Measurements from ENCODE around the gene MSI2.

The MSI2 gene

DNA sequence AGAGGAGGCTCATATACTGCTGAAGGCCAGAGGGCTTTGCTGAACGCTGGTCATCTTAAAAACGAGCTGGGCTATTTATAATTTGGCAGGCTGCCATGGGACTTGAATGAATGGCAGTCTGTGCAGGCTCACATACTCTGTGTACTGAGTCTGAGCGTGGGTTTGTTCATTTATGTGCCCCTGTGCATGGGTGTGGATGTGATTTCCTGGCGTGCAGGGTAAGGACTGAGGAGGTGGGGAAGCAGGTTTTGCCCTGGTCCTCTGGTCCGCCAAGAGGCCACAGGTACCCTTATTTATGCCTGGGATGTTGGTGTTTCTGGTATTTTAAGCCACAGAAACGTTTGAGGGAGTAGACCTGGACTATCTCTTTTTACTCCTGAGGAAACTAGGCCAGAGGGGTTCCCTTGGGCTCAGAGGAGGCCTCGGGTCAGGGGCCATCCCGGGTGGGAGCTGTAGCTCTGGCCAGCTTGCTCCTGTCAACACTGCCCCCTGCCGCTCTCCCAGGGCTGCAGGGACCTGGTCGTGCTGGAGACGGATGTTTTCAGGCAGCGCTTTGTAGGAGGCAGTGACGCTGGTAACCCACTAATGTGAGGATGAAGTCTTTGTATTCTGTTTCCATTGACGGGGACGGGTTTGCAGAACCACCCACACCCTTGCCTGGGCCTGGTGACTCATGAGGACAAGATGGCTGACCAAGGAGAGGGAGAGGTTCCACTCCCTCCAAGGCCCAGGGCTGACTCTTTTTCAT, 184.4 kb downstream of the MSI2 start:
- DNase-seq (ENCODE audit: low read depth) = peak; percentile 86

GRCh38 chr17:57441270-57441600, 184.9 kb downstream of the MSI2 start:
- DNase-seq (ENCODE audit: low read depth) = no peak

- no peak for DNase-seq (ENCODE audit: low read depth)
These were observed 186.1 kb downstream of the MSI2 start for GRCh38 chr17:57442401-57442823.

- DNase-seq (ENCODE audit: low read depth) = peak; percentile 33
These were observed 186.7 kb downstream of the MSI2 start for GRCh38 chr17:57442914-57443571.

- no peak for DNase-seq (ENCODE audit: low read depth)
These were observed 187.5 kb downstream of the MSI2 start for GRCh38 chr17:57443781-57444180.

GRCh38 chr17:57444682-57445450, 188.5 kb downstream of the MSI2 start:
- peak; percentile 86 for DNase-seq (ENCODE audit: low read depth)

DNA sequence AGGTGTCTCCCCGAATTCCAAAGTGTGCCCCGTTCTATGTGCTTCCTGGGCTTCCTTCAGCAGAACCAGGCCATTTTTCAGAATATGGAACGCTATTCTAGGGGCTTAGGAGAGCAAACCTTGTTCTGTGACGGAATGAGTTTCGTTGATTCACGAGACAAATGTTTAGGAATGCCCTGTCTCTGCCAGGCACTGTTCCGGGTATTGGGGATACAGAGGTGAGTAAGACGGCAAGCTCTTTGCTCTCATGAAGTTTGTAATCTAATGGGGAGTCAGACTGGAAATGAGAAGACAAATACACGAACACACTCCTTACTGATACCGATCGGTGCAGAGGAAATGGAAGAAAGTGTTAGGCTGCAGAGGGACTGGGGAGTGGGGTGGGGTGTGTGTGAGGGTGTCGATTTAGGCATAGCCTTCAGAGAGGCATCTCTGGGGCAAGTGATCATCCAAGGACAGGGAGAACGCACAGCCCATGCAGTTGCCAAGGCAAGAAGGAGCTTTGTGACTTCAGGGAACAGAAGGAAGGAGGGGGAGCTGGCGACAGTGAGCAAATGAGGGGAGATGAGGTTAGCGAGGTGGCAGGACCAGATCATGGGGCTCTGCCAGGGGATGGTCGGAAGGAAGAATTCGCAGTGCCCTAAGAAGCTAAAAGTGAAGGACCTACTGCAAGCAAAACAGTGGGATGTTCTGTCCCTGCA, 189.6 kb downstream of the MSI2 start:
- no peak for DNase-seq (ENCODE audit: low read depth)

DNA sequence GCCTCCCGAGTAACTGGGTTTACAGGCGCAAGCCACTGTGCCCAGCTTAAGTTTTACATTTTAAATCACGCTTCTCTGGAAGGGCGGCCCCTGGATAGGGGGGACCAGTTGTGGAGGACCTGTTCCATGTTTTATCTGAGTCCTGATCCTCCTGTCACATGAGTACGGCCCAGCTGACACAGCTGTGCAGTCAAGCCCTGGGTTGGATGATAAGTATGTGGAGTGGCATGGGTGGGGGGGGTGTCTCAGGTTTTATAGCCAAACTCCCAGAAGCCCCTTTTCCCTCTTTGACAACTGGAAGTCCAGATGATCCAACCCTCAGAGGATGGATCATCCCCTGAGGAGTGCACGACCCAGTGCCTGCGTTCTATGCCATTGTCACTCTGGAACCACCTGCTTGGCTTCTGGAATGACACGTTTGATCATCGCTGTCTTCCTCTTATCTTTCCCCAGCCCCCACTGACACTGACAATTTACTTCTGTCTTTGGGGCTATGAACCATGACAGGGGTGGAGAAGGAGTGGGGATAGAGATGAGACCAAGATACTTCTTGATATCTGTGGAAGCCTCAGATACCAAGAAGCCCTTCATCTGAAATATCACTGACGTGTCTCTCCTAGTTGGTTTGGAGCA, 191.2 kb downstream of the MSI2 start:
- DNase-seq (ENCODE audit: low read depth) = no peak

DNA sequence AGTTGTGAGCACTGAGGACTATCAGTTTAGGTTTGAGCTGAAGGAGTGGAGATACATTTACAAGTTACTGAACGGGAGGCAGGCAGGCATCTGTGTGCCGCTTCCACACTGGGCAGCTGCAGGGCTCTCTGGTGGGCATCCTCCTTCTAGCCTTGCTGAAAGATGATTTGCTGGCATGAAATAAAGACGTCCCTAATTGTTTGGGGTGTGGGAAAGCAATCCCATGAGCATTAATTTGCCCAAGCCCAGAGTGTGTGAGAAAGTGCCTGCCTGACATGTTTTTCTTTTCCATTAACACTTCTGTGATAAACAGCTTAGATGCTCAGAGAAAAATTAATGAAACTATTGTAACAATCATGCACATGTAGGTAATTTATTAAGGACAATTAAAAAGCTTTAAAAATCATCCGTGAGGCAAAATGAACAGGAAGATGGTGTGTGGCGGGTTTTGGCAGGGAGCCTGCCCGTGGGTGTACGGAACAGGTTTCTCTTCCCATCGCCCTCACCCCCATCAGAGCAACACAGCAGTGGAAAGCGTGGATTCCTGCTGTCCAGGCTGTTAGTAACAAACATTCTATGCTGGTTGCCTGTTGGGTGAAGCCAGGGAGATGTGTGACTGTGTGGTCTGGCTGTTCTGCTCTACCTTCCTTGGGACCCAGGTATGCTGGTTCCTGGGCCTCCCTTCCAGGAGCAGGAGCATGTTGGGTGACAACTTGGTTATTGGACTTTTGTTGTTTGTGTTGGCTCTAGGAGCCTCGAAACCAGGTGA, 191.9 kb downstream of the MSI2 start:
- no peak for DNase-seq (ENCODE audit: low read depth)

DNA sequence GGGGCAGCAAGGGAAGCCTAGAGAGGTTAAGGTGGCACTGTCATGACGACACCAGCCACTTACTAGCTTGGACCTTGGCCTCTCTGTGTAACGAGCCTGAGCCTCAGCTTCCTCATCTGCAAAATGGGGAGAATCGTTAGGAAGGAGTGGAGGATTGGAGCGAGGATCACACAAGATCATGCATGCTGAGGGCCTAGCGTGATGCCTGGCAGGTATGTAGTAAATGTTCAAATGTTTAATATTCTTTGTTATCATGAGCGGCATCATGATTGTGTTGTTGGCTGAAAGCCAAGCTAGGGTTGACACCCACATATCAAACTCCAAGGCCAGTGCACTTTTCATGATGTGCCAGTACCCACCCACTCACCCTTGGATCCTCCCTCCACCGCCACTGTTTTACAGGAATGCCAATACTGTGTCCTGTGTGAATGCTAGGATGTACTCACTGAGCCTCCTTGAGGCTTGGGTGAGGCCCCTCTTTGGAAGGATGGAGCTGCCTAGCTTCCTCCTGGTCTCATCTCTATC, 192.5 kb downstream of the MSI2 start:
- DNase-seq (ENCODE audit: low read depth) = no peak

DNA sequence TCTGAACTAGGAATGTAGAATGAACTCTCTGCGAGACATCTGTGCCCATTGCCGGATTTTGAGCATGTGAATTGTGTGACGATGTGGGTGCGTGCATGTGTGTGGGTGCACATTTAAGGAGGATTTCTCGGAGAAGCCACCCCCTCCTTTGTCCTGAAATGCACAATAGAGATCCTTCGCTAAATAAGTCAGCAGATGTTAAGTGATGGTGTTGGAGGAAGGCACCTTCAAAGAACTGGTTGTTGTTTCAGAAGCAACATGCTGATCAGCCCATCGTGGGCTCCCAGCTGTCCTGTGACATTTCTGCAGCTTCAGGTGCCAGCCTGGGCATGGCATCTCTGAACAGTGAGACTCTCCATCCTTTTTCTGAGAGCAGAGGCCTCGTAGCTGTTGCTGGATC, 194.9 kb downstream of the MSI2 start:
- DNase-seq (ENCODE audit: low read depth) = no peak

- DNase-seq (ENCODE audit: low read depth) = no peak
These were observed 195.3 kb downstream of the MSI2 start for GRCh38 chr17:57451643-57452042.

- no peak for DNase-seq (ENCODE audit: low read depth)
These were observed 197.6 kb downstream of the MSI2 start for GRCh38 chr17:57453841-57454425.

DNA sequence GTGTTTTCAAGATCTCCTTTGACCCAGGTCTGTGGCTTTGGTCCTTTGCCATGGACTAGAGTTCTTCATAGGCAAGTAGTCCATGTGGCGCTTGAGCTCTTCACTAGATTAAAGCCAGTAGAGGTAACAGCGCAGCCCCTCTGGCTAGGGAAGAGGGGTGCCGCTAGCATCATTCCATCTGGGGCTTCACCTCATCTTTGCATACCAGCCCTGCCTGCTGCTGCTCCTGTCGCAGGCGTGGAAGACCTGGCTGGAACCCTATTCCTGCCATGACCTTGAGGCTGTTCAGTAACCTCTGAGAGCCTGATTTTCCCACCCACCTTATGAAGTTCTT, 198.4 kb downstream of the MSI2 start:
- DNase-seq (ENCODE audit: low read depth) = no peak

DNA sequence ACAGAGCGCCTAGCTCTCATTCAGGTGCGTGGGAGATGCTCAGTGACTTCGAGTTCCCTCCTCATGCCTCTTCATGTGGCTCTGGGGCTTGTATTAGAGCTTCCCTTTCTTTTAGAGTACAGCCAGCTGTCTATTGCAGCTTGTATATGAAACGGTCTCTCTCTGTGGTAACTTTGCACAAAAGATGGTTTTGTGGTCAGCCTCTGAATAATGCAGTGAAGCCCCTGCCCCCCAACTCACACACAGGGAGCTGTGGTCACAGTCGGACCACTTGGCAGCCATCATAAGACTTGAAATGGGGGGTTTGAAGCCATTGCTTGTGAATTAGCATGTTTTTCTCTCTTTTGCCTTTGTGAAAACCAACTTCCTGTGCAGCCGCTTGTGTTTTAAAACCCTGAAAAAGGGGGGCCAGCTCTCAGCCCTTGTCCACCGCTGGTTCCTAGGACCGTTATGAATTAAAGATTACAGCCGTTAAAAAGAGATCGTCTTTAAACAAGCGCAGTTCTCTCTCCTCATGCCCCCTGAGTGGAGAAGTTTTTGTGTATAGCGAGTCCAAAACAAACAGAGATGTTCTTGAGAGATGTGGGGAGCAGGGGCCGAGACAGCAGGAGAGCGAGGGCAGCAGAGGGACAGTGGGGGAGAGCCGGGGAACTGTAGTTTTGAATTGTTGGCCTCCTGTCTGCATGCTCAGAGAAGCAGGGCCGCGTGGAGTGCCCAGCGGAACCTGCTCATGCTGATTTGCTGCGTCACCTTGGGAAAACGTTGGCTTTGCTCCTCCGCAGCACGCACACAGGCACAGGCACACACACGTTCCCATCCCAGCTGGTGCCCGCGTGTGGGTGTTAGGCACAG, 199.0 kb downstream of the MSI2 start:
- peak; percentile 45 for DNase-seq (ENCODE audit: low read depth)

DNA sequence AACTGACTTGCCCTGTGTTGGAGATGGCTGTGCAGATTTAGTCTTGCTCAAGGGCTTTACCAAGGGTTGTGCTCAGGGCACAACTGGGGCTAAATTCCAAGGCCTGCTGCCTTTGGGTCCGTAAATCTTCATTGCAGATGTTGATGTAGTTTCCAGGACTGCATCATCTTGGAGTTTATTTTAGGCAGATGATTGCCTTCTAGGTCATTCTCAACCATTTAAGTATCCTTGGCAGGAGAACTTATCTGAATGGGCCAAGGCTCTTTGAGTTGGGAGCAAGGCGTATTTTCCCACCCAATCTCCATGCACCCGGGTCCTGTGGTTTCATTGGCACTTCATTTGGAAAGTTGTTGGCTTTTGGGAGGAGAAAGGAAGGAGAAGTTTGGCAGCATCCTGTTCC, 200.3 kb downstream of the MSI2 start:
- DNase-seq (ENCODE audit: low read depth) = peak; percentile 43

DNA sequence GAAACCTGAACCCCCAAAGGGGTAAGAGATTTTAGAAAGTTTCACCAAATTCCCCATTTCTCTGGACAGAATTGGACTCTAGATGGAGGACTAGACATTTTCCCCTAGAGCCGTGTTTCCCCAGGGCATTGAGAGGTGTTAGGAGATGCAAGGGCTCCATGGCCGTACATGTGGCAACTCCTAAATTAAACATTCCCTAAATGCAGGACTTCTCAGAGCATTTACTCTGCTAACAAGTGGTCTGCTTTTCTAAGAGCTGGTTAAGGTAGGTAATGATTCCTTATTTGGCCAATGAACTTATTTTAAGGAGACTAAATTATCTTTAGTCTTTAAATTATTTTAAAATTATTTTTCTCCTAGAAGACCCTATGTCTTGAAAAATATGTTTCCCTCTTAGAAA, 200.9 kb downstream of the MSI2 start:
- DNase-seq (ENCODE audit: low read depth) = no peak

GRCh38 chr17:57458718-57459285, 202.5 kb downstream of the MSI2 start:
- DNase-seq (ENCODE audit: low read depth) = no peak

DNA sequence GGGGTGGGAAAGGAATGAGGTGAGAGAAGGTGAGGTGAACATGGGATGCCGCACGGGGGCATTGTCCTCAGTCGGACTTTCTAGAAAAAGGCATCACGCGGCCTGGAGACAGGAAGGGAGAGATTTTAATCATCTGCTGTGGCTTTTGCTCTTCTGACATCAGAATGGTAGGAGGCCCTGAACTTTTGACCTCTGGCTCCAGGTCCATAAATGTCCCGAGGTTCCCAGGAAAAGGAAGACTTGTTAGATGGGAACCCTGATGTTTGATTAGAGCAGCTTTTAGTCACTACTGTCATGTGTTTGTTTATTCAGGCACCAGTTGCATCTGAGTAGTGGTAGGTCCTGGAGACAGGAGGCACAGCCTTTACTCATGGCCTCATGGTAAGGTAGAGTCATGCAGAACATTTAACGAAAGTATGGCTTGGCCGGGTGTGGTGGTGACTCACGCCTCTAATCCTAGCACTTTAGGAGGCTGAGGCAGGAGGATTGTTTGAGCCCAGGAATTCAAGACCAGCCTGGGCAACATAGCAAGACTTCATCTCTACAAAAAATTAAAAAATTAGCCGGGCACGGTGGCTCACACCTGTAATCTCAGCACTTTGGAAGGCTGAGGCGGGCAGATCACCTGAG, 203.1 kb downstream of the MSI2 start:
- DNase-seq (ENCODE audit: low read depth) = peak; percentile 89
